Measurements from ENCODE around the gene RBM41.

DNA sequence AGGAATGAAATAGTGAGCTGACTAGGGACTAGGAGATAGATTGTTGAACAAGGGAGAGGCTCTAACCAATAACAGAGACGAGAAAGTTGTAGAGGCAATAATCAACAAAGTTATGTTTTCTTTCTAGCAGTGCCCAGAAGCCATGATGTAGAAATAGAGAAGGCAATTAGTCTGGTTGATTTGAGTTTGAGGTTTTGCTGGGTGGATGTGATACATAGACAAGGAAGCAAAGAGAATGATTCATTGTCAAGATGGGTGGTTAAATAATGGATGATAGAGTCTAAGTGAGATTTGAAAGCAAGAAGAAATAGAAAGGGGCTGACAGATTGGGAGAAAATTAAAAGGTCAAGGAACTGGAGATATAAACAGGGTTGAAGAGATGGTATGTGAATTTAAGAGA, 11.2 kb downstream of the RBM41 start:
- no peak for TF ChIP-seq ARNTL (CRISPR knock-in tag; IDR thresholded peaks at IDR 0.05; ENCODE audit: borderline replicate concordance, low read depth)
- TF ChIP-seq GLIS3 (CRISPR knock-in tag; IDR thresholded peaks at IDR 0.05): no peak
- no peak for TF ChIP-seq PPARA (CRISPR knock-in tag; IDR thresholded peaks at IDR 0.05; ENCODE audit: borderline replicate concordance)
- no peak for TF ChIP-seq OSR1 (CRISPR knock-in tag; IDR thresholded peaks at IDR 0.05)
- no peak for TF ChIP-seq ZFP3 (CRISPR knock-in tag; IDR thresholded peaks at IDR 0.05)
- TF ChIP-seq ZFP30 (CRISPR knock-in tag; IDR thresholded peaks at IDR 0.05): no peak
- TF ChIP-seq ZNF565 (CRISPR knock-in tag; conservative IDR thresholded peaks at IDR 0.05; ENCODE audit: low read depth): no peak
- TF ChIP-seq ZC3H10 (CRISPR knock-in tag; IDR thresholded peaks at IDR 0.05): no peak
- TF ChIP-seq CREB5 (CRISPR knock-in tag; IDR thresholded peaks at IDR 0.05; ENCODE audit: low read depth): no peak
